ENCODE data around the gene LILRB4. TPM values are rescaled to one million over a fixed set of nuclear protein-coding genes. Genes with fewer than 3 reads are reported as not detected.
"Not testable (repeated sequence)": the region's sequence is repeated elsewhere in the genome, so short reads cannot be mapped to it uniquely, and the experiment has no call there.

Gene LILRB4
- total and polyA plus RNA-seq, 2 donors (not counting 3 experiments of a cell fraction or from before 2014, with no cell fraction given) = not detected

GRCh38 chr19:54633401-54633800 is 29.4 kb upstream of the LILRB4 start:
- H3K9me3 ChIP-seq (replicated peaks; ENCODE audit: control insufficient read depth, insufficient read depth, low read length) = no peaks in the 10 kb centered on the region
- BruUV-seq (replicated peaks) = no TSS peak
- FAIRE-seq (no peak), DNase-seq (ENCODE audit: low read depth, low spot score) (no peak)
- no peaks in the 10 kb centered on the region for H3K36me3 ChIP-seq (ENCODE audit: control insufficient read depth in 2 of 2, extremely low read depth in 1 of 2, insufficient read depth in 2 of 2, low read length in 2 of 2)
- TF ChIP-seq FOS (IDR thresholded peaks at IDR 0.05; ENCODE audit: borderline replicate concordance, insufficient read depth, low read length) (no peak), POLR2AphosphoS5 (IDR thresholded peaks at IDR 0.05; ENCODE audit: insufficient read depth, low read depth, low read length) (no peak), POLR2A (IDR thresholded peaks at IDR 0.05; ENCODE audit: low read depth, low read length) (no peak), GATA2 (IDR thresholded peaks at IDR 0.05; ENCODE audit: insufficient read depth, insufficient read length, low read depth, low read length) (no peak), JUN (IDR thresholded peaks at IDR 0.05; ENCODE audit: borderline replicate concordance, insufficient read depth, insufficient read length, low read depth) (no peak), CTCF (IDR thresholded peaks at IDR 0.05; ENCODE audit: extremely low read depth in 1 of 2, insufficient read depth in 1 of 2, low read depth in 1 of 2, low read length in 2 of 2) (no peak), MYC (IDR thresholded peaks at IDR 0.05; ENCODE audit: low read depth, low read length) (no peak), EZH2 (IDR thresholded peaks at IDR 0.05; ENCODE audit: borderline replicate concordance, low read depth, low read length, severe bottlenecking) (no peak), MAX (IDR thresholded peaks at IDR 0.05; ENCODE audit: insufficient read depth, insufficient read length) (no peak)
- H3K9me1 ChIP-seq (replicated peaks; ENCODE audit: control insufficient read depth, extremely low read depth, insufficient read depth, low read length) = no peaks in the 10 kb centered on the region
- no peak overlapping the region for H3K4me2 ChIP-seq (ENCODE audit: insufficient read depth, low read length)
- no peaks in the 10 kb centered on the region for H4K20me1 ChIP-seq (replicated peaks; ENCODE audit: control insufficient read depth, extremely low read depth, insufficient read depth, low read length)
- H3K9ac ChIP-seq (replicated peaks; ENCODE audit: extremely low read depth, insufficient read depth, low read length) = no peak overlapping the region
- POLR2A ChIA-PET = no interaction called here
- dilution Hi-C loops (cut with MboI; ENCODE audit: extremely low pct_ligation_motif_present, low sequenced_read_pairs) (no loop called here), intact Hi-C loops (cut with micrococcal nuclease) (loop anchor here (5.0 kb wide), 1 partner anchor 336 kb away; no protein-coding TSS in a partner anchor)
- no peaks in the 10 kb centered on the region for H3K27me3 ChIP-seq (ENCODE audit: control insufficient read depth in 2 of 2, insufficient read depth in 2 of 2, low read length in 2 of 2)
- no peaks in the 10 kb centered on the region for H3K4me1 ChIP-seq (ENCODE audit: control insufficient read depth, extremely low read depth, insufficient read depth, low read length)
- H3K4me3 ChIP-seq (replicated peaks in 1 of 3; ENCODE audit: insufficient read depth in 1 of 3, low read depth in 1 of 3, low read length in 3 of 3) = no peak overlapping the region
- CTCF ChIA-PET = no interaction called here
- H2AFZ ChIP-seq (ENCODE audit: low read depth, low read length) = no peak overlapping the region
- no peak overlapping the region for H3K27ac ChIP-seq (ENCODE audit: insufficient read depth, low read depth, low read length)
- H3K79me2 ChIP-seq (ENCODE audit: control insufficient read depth, insufficient read depth, low read length) = no peaks in the 10 kb centered on the region

- H3K4me3 ChIP-seq (replicated peaks in 1 of 3; ENCODE audit: insufficient read depth in 1 of 3, low read depth in 1 of 3, low read length in 3 of 3); H3K79me2 ChIP-seq (ENCODE audit: control insufficient read depth, insufficient read depth, low read length); CTCF ChIA-PET; H3K27ac ChIP-seq (ENCODE audit: insufficient read depth, low read depth, low read length); H4K20me1 ChIP-seq (replicated peaks; ENCODE audit: control insufficient read depth, extremely low read depth, insufficient read depth, low read length); H3K9ac ChIP-seq (replicated peaks; ENCODE audit: extremely low read depth, insufficient read depth, low read length); DNase-seq (ENCODE audit: low read depth, low spot score); dilution Hi-C loops (cut with MboI; ENCODE audit: extremely low pct_ligation_motif_present, low sequenced_read_pairs); H2AFZ ChIP-seq (ENCODE audit: low read depth, low read length); H3K4me2 ChIP-seq (ENCODE audit: insufficient read depth, low read length); intact Hi-C loops (cut with micrococcal nuclease); FAIRE-seq; H3K9me3 ChIP-seq (replicated peaks; ENCODE audit: control insufficient read depth, insufficient read depth, low read length); H3K27me3 ChIP-seq (ENCODE audit: control insufficient read depth in 2 of 2, insufficient read depth in 2 of 2, low read length in 2 of 2); H3K9me1 ChIP-seq (replicated peaks; ENCODE audit: control insufficient read depth, extremely low read depth, insufficient read depth, low read length); H3K4me1 ChIP-seq (ENCODE audit: control insufficient read depth, extremely low read depth, insufficient read depth, low read length); BruUV-seq (replicated peaks); POLR2A ChIA-PET; H3K36me3 ChIP-seq (ENCODE audit: control insufficient read depth in 2 of 2, extremely low read depth in 1 of 2, insufficient read depth in 2 of 2, low read length in 2 of 2): not testable (repeated sequence)
Observed at GRCh38 chr19:54636081-54636480, 26.7 kb upstream of the LILRB4 start.
